Mesendoderm (in vitro differentiated cells): ENCODE results near the gene CTNS.
"Not testable (repeated sequence)": the region's sequence is repeated elsewhere in the genome, so short reads cannot be mapped to it uniquely, and the experiment has no call there.

ENCODE experiments used
- DNase-seq: peaks from one replicate; pipeline ENCODE4 v3.0.0; 2013
- H2AK5ac ChIP-seq: 2 replicates; pipeline ENCODE4 v1.6.1; 2013; ENCODE audit warnings: low read length, inconsistent platforms
- H2BK120ac ChIP-seq: 2 replicates; pipeline ENCODE4 v1.6.1; 2013; ENCODE audit warnings: low read depth, mild to moderate bottlenecking, low read length, moderate library complexity, mixed read lengths
- H2BK15ac ChIP-seq: replicated peaks from 2 replicates; pipeline ENCODE4 v1.6.1; 2013; ENCODE audit warnings: low read depth, mild to moderate bottlenecking, moderate library complexity
- H2BK5ac ChIP-seq: 2 replicates; pipeline ENCODE4 v1.6.1; 2013; ENCODE audit warnings: low read length, inconsistent platforms
- H3K18ac ChIP-seq: 2 replicates; pipeline ENCODE4 v1.6.1; 2013; ENCODE audit warnings: mild to moderate bottlenecking, low read length, mixed read lengths
- H3K23ac ChIP-seq: one replicate; pipeline ENCODE4 v1.6.1; 2013; ENCODE audit warnings: low read length
- H3K27ac ChIP-seq: 2 replicates; pipeline ENCODE4 v1.5.1; 2013; ENCODE audit warnings: low read depth, mild to moderate bottlenecking, inconsistent platforms, low read length, moderate library complexity
- H3K27me3 ChIP-seq: 2 replicates; pipeline ENCODE4 v1.6.1; 2013; ENCODE audit warnings: low read length, control low read depth, mild to moderate bottlenecking, inconsistent platforms; ENCODE audit not compliant: insufficient read depth, poor library complexity
- H3K36me3 ChIP-seq: 2 replicates; pipeline ENCODE4 v1.6.1; 2013; ENCODE audit warnings: low read length, inconsistent platforms; ENCODE audit not compliant: control insufficient read depth, insufficient read depth
- H3K4ac ChIP-seq: one replicate; pipeline ENCODE4 v1.6.1; 2013; ENCODE audit warnings: low read depth, mild to moderate bottlenecking, low read length, moderate library complexity
- H3K4me1 ChIP-seq: 2 replicates; pipeline ENCODE4 v1.6.1; 2013; ENCODE audit warnings: low read depth, low read length, inconsistent platforms; ENCODE audit not compliant: control insufficient read depth
- H3K4me2 ChIP-seq: 2 replicates; pipeline ENCODE4 v1.6.1; 2013; ENCODE audit warnings: low read length
- H3K4me3 ChIP-seq: 2 replicates; pipeline ENCODE4 v1.5.1; 2013; ENCODE audit warnings: mild to moderate bottlenecking, low read length
- H3K56ac ChIP-seq: one replicate; pipeline ENCODE4 v1.6.1; 2013; ENCODE audit warnings: low read length
- H3K79me1 ChIP-seq: 2 replicates; pipeline ENCODE4 v1.6.1; 2013; ENCODE audit warnings: low read length, inconsistent platforms
- H3K79me2 ChIP-seq: 2 replicates; pipeline ENCODE4 v1.6.1; 2013; ENCODE audit warnings: mild to moderate bottlenecking, low read length; ENCODE audit not compliant: control insufficient read depth, insufficient read depth
- H3K9ac ChIP-seq: 2 replicates; pipeline ENCODE4 v1.6.1; 2013; ENCODE audit warnings: low read length, inconsistent platforms
- H4K5ac ChIP-seq: one replicate; pipeline ENCODE4 v1.6.1; 2013; ENCODE audit warnings: low read length
- H4K8ac ChIP-seq: one replicate; pipeline ENCODE4 v1.6.1; 2013; ENCODE audit warnings: low read depth, mild to moderate bottlenecking, control low read depth, low read length, moderate library complexity
- WGBS: extraction: QIAGEN DNeasy Blood & Tissue Kit; methylation state at CpG from one replicate; pipeline ENCODE4 v1.1.7; 2013; ENCODE audit warnings: low lambda C conversion rate, missing lambda C conversion rate; ENCODE audit not compliant: insufficient coverage; ENCODE audit errors: extremely low coverage; 5-methylcytosine and 5-hydroxymethylcytosine counted together

Gene CTNS

GRCh38 chr17:3699951-3700350 is 63.4 kb downstream of the CTNS start:
- WGBS, result no CpG with 5 or more reads among the region's 4 CpGs
- H3K27me3 ChIP-seq, result peaks cover 24% of the 10 kb centered on the region

GRCh38 chr17:3702041-3702539 is 65.5 kb downstream of the CTNS start:
- H4K8ac ChIP-seq, DNase-seq, H3K4me2 ChIP-seq, H3K18ac ChIP-seq, H4K5ac ChIP-seq, H2BK15ac ChIP-seq, H3K36me3 ChIP-seq, H3K27ac ChIP-seq, H3K27me3 ChIP-seq, H3K4me3 ChIP-seq, H2BK120ac ChIP-seq, H3K79me2 ChIP-seq, H3K79me1 ChIP-seq, H3K56ac ChIP-seq, H3K4ac ChIP-seq, H2AK5ac ChIP-seq, H3K4me1 ChIP-seq, H3K23ac ChIP-seq, H2BK5ac ChIP-seq, H3K9ac ChIP-seq: not testable (repeated sequence)
- no CpG with 5 or more reads among the region's 7 CpGs for WGBS

More at GRCh38 chr17:3699951-3700350, 63.4 kb downstream of the CTNS start:
- no peaks in the 10 kb centered on the region for H3K36me3 ChIP-seq
- H3K9ac ChIP-seq, result no peak overlapping the region
- no peak overlapping the region for H3K23ac ChIP-seq
- no peak overlapping the region for H4K5ac ChIP-seq
- no peak overlapping the region for H3K4ac ChIP-seq
- no peak overlapping the region for H3K4me3 ChIP-seq
- H3K27ac ChIP-seq, result no peak overlapping the region
- no peak overlapping the region for H4K8ac ChIP-seq
- no peaks in the 10 kb centered on the region for H3K79me1 ChIP-seq
- DNase-seq, result no peak
- no peak overlapping the region for H2BK5ac ChIP-seq
- H3K79me2 ChIP-seq, result no peaks in the 10 kb centered on the region
- H3K56ac ChIP-seq, result no peak overlapping the region
- no peak overlapping the region for H2BK120ac ChIP-seq
- H3K4me1 ChIP-seq, result no peaks in the 10 kb centered on the region
- H3K18ac ChIP-seq, result no peak overlapping the region
- H2AK5ac ChIP-seq, result no peak overlapping the region
- no peak overlapping the region for H2BK15ac ChIP-seq
- no peak overlapping the region for H3K4me2 ChIP-seq

- Histone ChIP-seq H3K27ac (no peak overlapping the region), H3K79me1 (no peaks in the 10 kb centered on the region), H2AK5ac (no peak overlapping the region), H3K4me1 (no peaks in the 10 kb centered on the region), H3K23ac (no peak overlapping the region), H2BK5ac (no peak overlapping the region), H3K27me3 (no peaks in the 10 kb centered on the region), H3K4me3 (no peak overlapping the region), H2BK120ac (no peak overlapping the region), H3K4ac (no peak overlapping the region), H3K4me2 (no peak overlapping the region), H3K9ac (no peak overlapping the region), H3K18ac (no peak overlapping the region), H3K79me2 (no peaks in the 10 kb centered on the region), H4K8ac (no peak overlapping the region), H3K56ac (no peak overlapping the region), H4K5ac (no peak overlapping the region), H3K36me3 (no peaks in the 10 kb centered on the region), H2BK15ac (no peak overlapping the region)
- no CpG with 5 or more reads among the region's 20 CpGs for WGBS
- no peak for DNase-seq
Observed at GRCh38 chr17:3704931-3705717, 68.6 kb downstream of the CTNS start.

GRCh38 chr17:3705718-3705984 is 69.1 kb downstream of the CTNS start:
- not testable (repeated sequence) for H2BK5ac ChIP-seq, H2BK15ac ChIP-seq, H2AK5ac ChIP-seq, H4K5ac ChIP-seq, H3K9ac ChIP-seq, H3K23ac ChIP-seq, H4K8ac ChIP-seq, H3K79me2 ChIP-seq, H2BK120ac ChIP-seq, H3K56ac ChIP-seq, H3K79me1 ChIP-seq, H3K27ac ChIP-seq, H3K4ac ChIP-seq, DNase-seq, H3K18ac ChIP-seq, H3K4me2 ChIP-seq, H3K4me3 ChIP-seq, H3K27me3 ChIP-seq, H3K4me1 ChIP-seq, H3K36me3 ChIP-seq
- WGBS, result no CpG with 5 or more reads among the region's 1 CpG

DNA sequence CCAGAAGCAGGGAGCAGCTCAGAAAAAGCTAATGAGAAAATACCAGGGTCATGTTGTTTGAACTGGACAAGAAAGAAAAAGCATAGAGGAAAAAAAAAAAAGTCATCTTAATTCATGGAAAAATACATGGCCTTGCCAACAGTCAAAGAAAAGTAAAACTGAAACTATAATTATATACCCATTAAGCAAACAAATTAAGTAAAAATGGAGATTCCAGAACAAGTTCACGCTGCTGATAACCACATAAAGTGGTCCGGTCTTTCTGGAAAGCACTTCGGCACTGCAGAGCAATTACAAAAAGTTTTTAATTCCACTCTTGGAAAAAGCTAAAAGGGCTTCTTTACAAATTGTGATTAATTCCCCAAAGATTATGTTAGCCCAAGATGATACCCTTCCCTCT is 71.8 kb downstream of the CTNS start:
- Histone ChIP-seq H3K4ac (no peak overlapping the region), H3K23ac (no peak overlapping the region), H3K4me3 (no peak overlapping the region), H3K9ac (no peak overlapping the region), H3K56ac (no peak overlapping the region), H3K27ac (no peak overlapping the region), H3K27me3 (no peaks in the 10 kb centered on the region), H2BK15ac (no peak overlapping the region), H4K5ac (no peak overlapping the region), H3K4me1 (no peaks in the 10 kb centered on the region), H4K8ac (no peak overlapping the region), H3K79me1 (no peaks in the 10 kb centered on the region), H2BK120ac (no peak overlapping the region), H3K36me3 (peaks cover 4% of the 10 kb centered on the region), H3K18ac (no peak overlapping the region), H2AK5ac (no peak overlapping the region), H2BK5ac (no peak overlapping the region), H3K79me2 (no peaks in the 10 kb centered on the region), H3K4me2 (no peak overlapping the region)
- DNase-seq, result no peak
- WGBS, result no CpG with 5 or more reads among the region's 3 CpGs

DNA sequence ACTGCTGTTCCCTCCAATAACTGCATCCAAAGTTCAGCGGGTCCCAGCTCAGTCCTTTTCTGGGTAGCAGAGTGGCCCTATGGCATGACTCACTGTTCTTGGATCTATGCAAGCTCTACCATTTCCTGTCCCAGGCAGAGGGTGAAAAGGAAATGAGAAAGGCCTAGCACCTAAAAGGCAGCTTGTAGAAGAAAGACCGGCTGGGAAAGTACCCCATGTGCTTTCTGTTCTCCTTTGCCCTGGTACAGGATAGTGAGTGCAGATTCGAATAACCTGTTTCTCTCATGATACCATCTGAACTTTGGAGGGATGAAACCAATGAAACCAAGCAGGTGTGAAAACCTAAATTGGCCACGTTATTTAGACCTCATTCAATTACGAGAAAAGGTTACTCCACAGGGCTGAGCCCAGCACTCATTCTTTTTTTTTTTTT is 74.4 kb downstream of the CTNS start:
- no CpG with 5 or more reads among the region's 5 CpGs for WGBS
- H3K27me3 ChIP-seq, result no peaks in the 10 kb centered on the region

More for the DNA sequence above, 74.4 kb downstream of the CTNS start:
- no peak overlapping the region for H3K9ac ChIP-seq
- H4K8ac ChIP-seq, result no peak overlapping the region
- H3K18ac ChIP-seq, result no peak overlapping the region
- no peak overlapping the region for H3K23ac ChIP-seq
- H3K79me2 ChIP-seq, result no peaks in the 10 kb centered on the region
- peak; percentile 58 for DNase-seq
- H4K5ac ChIP-seq, result no peak overlapping the region
- H3K56ac ChIP-seq, result no peak overlapping the region
- H2AK5ac ChIP-seq, result no peak overlapping the region
- H3K4ac ChIP-seq, result no peak overlapping the region
- no peaks in the 10 kb centered on the region for H3K79me1 ChIP-seq
- no peak overlapping the region for H3K4me3 ChIP-seq
- H2BK5ac ChIP-seq, result no peak overlapping the region
- no peak overlapping the region for H3K4me2 ChIP-seq
- no peaks in the 10 kb centered on the region for H3K4me1 ChIP-seq
- no peak overlapping the region for H2BK15ac ChIP-seq
- no peak overlapping the region for H2BK120ac ChIP-seq
- H3K27ac ChIP-seq, result no peak overlapping the region
- peaks cover 4% of the 10 kb centered on the region for H3K36me3 ChIP-seq
